Measurements from ENCODE around the gene CLEC4C. TPM values are rescaled to one million over a fixed set of nuclear protein-coding genes. Genes with fewer than 3 reads are reported as not detected.

The CLEC4C gene
- total and polyA plus RNA-seq, 10 of the 15 experiments (the other 5 are each of a cell fraction or from before 2014, with no cell fraction given), result 0.38 to 12.2 (median 4.6) TPM

DNA sequence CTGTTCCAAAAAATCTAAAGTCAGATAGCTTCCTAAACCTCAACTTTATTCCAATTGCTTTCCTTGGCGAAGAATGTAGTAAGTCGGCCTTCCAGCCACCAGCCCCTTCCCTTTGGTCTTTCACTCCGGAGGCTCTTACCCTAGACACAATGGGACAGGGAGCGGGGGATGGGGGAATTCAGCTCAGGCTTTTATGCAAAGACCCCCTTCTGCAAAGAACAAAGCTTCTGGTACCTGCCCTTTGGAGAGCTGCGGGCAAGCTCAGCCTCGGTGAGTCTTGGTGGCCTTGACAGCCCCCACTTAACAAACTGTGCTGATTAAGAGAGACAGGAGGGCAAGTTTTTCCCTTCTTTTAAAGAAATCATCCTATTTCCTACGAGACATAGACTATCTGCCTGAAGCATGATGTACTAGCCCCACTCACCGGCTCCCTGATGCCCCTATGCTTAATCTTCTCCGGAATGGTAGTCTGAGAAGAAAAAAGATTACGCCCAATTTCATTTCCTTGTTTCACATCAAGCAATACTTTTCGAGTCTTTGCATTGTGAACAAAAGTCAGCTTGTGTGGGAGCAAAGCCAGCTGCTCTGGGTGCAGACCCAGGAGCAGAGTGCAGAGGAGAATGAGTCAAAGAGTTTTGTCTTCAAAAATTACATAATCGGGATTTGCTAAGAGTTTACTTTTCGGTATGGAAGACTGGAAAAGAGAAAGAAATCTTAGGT, 40.6 kb upstream of the CLEC4C start (continued):
- TF ChIP-seq, protein P1, sequence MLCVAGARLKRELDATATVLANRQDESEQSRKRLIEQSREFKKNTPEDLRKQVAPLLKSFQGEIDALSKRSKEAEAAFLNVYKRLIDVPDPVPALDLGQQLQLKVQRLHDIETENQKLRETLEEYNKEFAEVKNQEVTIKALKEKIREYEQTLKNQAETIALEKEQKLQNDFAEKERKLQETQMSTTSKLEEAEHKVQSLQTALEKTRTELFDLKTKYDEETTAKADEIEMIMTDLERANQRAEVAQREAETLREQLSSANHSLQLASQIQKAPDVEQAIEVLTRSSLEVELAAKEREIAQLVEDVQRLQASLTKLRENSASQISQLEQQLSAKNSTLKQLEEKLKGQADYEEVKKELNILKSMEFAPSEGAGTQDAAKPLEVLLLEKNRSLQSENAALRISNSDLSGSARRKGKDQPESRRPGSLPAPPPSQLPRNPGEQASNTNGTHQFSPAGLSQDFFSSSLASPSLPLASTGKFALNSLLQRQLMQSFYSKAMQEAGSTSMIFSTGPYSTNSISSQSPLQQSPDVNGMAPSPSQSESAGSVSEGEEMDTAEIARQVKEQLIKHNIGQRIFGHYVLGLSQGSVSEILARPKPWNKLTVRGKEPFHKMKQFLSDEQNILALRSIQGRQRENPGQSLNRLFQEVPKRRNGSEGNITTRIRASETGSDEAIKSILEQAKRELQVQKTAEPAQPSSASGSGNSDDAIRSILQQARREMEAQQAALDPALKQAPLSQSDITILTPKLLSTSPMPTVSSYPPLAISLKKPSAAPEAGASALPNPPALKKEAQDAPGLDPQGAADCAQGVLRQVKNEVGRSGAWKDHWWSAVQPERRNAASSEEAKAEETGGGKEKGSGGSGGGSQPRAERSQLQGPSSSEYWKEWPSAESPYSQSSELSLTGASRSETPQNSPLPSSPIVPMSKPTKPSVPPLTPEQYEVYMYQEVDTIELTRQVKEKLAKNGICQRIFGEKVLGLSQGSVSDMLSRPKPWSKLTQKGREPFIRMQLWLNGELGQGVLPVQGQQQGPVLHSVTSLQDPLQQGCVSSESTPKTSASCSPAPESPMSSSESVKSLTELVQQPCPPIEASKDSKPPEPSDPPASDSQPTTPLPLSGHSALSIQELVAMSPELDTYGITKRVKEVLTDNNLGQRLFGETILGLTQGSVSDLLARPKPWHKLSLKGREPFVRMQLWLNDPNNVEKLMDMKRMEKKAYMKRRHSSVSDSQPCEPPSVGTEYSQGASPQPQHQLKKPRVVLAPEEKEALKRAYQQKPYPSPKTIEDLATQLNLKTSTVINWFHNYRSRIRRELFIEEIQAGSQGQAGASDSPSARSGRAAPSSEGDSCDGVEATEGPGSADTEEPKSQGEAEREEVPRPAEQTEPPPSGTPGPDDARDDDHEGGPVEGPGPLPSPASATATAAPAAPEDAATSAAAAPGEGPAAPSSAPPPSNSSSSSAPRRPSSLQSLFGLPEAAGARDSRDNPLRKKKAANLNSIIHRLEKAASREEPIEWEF (IDR thresholded peaks at IDR 0.05; ENCODE audit: insufficient replicate concordance, low read depth, low read length), result no peak
- no peak for TF ChIP-seq LARP7 (IDR thresholded peaks at IDR 0.05)
- TF ChIP-seq TCF3 (IDR thresholded peaks at IDR 0.05; ENCODE audit: borderline replicate concordance, insufficient read depth, low read depth, low read length), result no peak
- TF ChIP-seq MTA3 (IDR thresholded peaks at IDR 0.05; ENCODE audit: borderline replicate concordance, low read length), result no peak

DNA sequence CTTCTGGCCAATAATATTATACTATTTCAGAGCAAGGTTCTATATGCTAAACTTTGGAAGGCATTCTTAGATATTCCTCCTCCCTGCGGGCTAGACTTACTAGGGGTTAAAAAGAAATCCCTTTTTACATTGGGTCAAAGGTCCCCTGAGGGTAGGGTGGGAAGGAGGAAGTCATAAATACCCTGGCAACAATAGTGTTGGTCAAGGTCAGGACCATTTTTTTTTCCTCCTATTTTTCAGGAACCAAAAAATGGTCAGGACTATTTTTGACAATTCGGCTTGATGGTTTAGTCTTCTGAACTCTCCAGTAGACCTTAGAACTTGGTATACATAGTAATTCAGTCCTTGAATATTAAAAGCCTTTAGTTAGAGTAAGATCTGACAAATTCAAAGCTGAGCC, 37.5 kb upstream of the CLEC4C start:
- Histone ChIP-seq H3K4me2 (ENCODE audit: control insufficient read depth, insufficient read depth) (no peak overlapping the region), H3K9me3 (replicated peaks; ENCODE audit: control insufficient read depth, insufficient read depth, low read length) (no peaks in the 10 kb centered on the region), H3K9ac (ENCODE audit: control insufficient read depth, insufficient read depth, low read length) (no peak overlapping the region), H3K27ac (ENCODE audit: control insufficient read depth, insufficient read depth) (no peak overlapping the region), H3K36me3 (ENCODE audit: control insufficient read depth in 2 of 2, insufficient read depth in 2 of 2, low read length in 1 of 2) (no peaks in the 10 kb centered on the region), H2AFZ (ENCODE audit: control insufficient read depth, low read depth, low read length) (no peak overlapping the region), H3K4me1 (ENCODE audit: control insufficient read depth, insufficient read depth, low read length) (no peaks in the 10 kb centered on the region), H3K4me3 (no peak overlapping the region), H3K27me3 (replicated peaks in 1 of 2; ENCODE audit: control insufficient read depth in 2 of 2, insufficient read depth in 2 of 2, low read length in 1 of 2) (no peaks in the 10 kb centered on the region), H4K20me1 (ENCODE audit: control insufficient read depth, insufficient read depth) (no peaks in the 10 kb centered on the region), H3K79me2 (ENCODE audit: control insufficient read depth, insufficient read depth, low read length) (no peaks in the 10 kb centered on the region)
- SMC1A ChIA-PET (ENCODE audit: uncharacterized antibody, unreplicated experiment), result no interaction called here
- no peak for FAIRE-seq
- ATAC-seq, result no peak
- CTCF ChIA-PET, result no interaction called here
- in situ Hi-C loops (cut with MboI), result no loop called here
- 0% methylated on average over 2 of the region's 2 CpGs for WGBS (ENCODE audit: insufficient coverage, insufficient replicate concordance, low lambda C conversion rate, missing lambda C conversion rate)
- POLR2A ChIA-PET, result no interaction called here
- RAD21 ChIA-PET (ENCODE audit: unreplicated experiment), result no interaction called here
- intact Hi-C loops (cut with micrococcal nuclease; ENCODE audit: unreplicated experiment), result no loop called here
- DNase-seq (ENCODE audit: low read depth, low spot score), result no peak
- no TSS peak for BruUV-seq (replicated peaks)
- TF ChIP-seq DPF2 (IDR thresholded peaks at IDR 0.05), result no peak
- TF ChIP-seq WRNIP1 (IDR thresholded peaks at IDR 0.05; ENCODE audit: borderline replicate concordance, low read depth, low read length), result no peak
- TF ChIP-seq, protein P2, sequence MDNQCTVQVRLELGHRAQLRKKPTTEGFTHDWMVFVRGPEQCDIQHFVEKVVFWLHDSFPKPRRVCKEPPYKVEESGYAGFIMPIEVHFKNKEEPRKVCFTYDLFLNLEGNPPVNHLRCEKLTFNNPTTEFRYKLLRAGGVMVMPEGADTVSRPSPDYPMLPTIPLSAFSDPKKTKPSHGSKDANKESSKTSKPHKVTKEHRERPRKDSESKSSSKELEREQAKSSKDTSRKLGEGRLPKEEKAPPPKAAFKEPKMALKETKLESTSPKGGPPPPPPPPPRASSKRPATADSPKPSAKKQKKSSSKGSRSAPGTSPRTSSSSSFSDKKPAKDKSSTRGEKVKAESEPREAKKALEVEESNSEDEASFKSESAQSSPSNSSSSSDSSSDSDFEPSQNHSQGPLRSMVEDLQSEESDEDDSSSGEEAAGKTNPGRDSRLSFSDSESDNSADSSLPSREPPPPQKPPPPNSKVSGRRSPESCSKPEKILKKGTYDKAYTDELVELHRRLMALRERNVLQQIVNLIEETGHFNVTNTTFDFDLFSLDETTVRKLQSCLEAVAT (IDR thresholded peaks at IDR 0.05), result no peak
- TF ChIP-seq CHD2 (IDR thresholded peaks at IDR 0.05; ENCODE audit: borderline replicate concordance, low read depth, low read length), result no peak
- TF ChIP-seq, protein P3, sequence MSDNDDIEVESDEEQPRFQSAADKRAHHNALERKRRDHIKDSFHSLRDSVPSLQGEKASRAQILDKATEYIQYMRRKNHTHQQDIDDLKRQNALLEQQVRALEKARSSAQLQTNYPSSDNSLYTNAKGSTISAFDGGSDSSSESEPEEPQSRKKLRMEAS (IDR thresholded peaks at IDR 0.05; ENCODE audit: low read depth, low read length), result no peak
- TF ChIP-seq STAT3 (IDR thresholded peaks at IDR 0.05; ENCODE audit: low read depth, low read length), result no peak
- TF ChIP-seq, protein P4, sequence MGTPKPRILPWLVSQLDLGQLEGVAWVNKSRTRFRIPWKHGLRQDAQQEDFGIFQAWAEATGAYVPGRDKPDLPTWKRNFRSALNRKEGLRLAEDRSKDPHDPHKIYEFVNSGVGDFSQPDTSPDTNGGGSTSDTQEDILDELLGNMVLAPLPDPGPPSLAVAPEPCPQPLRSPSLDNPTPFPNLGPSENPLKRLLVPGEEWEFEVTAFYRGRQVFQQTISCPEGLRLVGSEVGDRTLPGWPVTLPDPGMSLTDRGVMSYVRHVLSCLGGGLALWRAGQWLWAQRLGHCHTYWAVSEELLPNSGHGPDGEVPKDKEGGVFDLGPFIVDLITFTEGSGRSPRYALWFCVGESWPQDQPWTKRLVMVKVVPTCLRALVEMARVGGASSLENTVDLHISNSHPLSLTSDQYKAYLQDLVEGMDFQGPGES (IDR thresholded peaks at IDR 0.05), result no peak
- TF ChIP-seq FOXK2 (IDR thresholded peaks at IDR 0.05), result no peak
- no peak for TF ChIP-seq NR2F1 (conservative IDR thresholded peaks at IDR 0.05)
